ENCODE measurements around the gene AK4.

Gene AK4

DNA sequence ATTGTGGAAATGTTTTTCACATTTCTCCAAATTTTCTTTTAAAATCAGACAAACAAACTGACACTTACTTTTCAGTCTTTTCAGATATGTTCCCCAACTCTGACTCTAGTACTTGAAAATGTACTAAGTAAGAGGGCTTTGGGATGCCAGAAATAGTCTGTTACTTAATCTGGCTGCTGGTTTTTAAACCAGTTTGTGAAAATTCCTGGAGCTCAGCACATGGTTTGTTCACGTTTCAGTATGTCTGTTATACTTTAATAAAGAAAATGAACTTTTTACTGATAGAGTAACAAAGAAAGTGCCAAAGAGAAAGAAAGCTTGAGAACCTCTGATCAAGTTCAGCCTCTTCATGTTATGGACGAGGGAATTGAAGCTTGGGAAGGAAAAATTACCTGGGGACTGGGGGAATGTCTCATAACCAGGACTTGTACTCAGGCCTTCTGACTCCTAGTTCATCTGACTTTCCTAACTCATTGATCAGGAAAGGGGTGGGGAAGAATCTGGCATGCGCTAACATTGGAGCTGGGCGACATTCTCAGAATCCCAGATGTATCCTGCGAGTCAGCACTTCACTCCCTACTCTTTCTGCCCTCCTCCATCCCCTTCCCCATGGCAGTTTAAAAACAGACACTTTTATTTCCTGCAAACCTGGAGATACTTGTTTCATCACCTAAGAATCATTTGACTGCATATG, 130.5 kb downstream of the AK4 start:
- DNase-seq (ENCODE audit: low read depth): no peak
- TF ChIP-seq, protein P1, sequence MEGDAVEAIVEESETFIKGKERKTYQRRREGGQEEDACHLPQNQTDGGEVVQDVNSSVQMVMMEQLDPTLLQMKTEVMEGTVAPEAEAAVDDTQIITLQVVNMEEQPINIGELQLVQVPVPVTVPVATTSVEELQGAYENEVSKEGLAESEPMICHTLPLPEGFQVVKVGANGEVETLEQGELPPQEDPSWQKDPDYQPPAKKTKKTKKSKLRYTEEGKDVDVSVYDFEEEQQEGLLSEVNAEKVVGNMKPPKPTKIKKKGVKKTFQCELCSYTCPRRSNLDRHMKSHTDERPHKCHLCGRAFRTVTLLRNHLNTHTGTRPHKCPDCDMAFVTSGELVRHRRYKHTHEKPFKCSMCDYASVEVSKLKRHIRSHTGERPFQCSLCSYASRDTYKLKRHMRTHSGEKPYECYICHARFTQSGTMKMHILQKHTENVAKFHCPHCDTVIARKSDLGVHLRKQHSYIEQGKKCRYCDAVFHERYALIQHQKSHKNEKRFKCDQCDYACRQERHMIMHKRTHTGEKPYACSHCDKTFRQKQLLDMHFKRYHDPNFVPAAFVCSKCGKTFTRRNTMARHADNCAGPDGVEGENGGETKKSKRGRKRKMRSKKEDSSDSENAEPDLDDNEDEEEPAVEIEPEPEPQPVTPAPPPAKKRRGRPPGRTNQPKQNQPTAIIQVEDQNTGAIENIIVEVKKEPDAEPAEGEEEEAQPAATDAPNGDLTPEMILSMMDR (IDR thresholded peaks at IDR 0.05; ENCODE audit: low read length, missing control alignments): no peak
- H3K4me3 ChIP-seq (replicated peaks; ENCODE audit: low read depth, low read length): no peak overlapping the region

- TF ChIP-seq, protein P1 (IDR thresholded peaks at IDR 0.05; ENCODE audit: low read length, missing control alignments): no peak
- DNase-seq (ENCODE audit: low read depth): no peak
These were observed 131.2 kb downstream of the AK4 start for GRCh38 chr1:65279070-65279779.

More at GRCh38 chr1:65279070-65279779, 131.2 kb downstream of the AK4 start:
- H3K4me3 ChIP-seq (replicated peaks; ENCODE audit: low read depth, low read length): no peak overlapping the region
